Activated naive CD8-positive, alpha-beta T cell treated with anti-CD3 and anti-CD28 coated beads, Interleukin-2, amount 50 U/mL, for 16 hours (primary cell): ENCODE results near the gene PPM1H.
"Not testable (repeated sequence)": the region's sequence is repeated elsewhere in the genome, so short reads cannot be mapped to it uniquely, and the experiment has no call there.

Experiments
- DNase-seq: peaks from one replicate; pipeline ENCODE4 v3.0.0-alpha.2; 2020; ENCODE audit warnings: low read depth, low spot score

The PPM1H gene

GRCh38 chr12:62947364-62947763, 12.4 kb upstream of the PPM1H start:
- no peak for DNase-seq

DNA sequence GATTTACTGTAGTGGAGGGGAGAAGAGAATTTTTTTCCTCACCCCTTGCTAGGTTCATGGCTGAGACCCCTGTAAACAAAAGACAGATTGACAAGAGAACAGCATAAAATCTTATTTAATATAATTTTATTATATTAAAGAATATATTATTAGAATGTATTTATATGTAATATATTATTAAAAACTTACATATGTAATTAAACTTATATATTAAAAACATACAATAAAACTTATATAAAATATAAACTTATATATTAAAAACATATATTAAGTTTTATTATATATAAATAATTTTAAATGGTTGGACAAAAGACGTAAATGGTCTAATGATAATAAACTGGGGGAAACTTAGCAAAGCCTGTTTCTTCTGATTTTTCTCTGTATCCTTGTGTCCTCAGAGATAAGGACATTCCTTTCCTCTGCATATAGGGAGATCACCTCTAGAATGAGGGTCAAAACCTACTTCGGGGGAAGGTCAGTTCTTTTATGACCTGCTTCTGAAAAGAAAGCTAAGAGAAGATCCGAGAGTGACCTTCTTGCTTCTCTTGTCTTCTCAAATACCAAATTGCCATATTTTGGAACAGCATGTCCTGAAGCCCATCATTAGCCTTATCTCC, 8.9 kb upstream of the PPM1H start:
- DNase-seq, result no peak

DNA sequence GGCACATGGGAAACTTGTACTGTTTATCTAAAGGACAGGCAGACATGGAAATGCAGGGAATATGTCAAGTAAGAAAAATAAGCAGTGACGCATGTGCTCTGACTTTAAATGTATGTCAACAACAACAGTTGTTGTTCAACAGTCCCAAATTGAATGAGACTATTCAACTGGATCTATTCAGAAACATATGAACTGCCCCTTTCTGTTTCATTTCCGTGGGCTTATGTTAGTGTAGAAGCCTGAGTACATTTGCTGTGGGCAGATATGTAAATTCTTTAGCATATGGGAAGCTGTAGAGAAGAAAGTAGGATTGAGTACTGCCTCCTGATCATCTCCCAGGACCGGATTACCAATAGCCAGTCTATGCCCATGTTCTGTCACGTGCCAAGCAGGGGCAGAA, 7.4 kb upstream of the PPM1H start:
- not testable (repeated sequence) for DNase-seq

- no peak for DNase-seq
These were observed 631 bp downstream of the PPM1H start for GRCh38 chr12:62934239-62934798.

DNA sequence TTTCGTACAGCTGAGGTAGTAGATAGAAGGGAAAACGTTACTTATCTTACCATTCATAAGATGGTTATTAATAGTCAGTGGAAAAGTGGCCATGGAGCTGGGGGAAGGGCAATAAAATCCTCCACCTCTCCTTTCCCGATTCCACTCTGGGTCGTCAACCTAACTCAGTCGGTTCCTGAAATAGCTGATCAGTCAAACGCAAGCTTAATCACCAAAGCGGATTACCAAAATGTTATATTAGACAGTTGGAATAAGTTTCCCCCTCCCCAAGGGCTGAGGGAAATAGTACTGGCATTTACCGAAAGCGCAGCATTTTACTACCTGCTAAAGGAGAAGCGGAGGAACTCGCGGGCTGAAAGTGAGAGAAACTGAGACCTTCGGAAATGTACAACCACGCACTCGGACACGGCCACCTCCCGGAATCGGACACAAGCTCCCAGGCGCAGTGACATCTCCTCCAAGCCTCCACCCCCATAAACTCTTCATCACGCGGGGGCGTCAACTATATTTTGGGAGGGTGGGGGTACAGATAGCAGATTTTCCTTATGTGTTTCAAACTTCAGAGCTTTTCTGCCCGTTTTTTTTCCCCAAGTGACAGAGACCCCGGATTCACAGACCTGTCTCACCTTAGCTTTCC, 1.2 kb downstream of the PPM1H start:
- no peak for DNase-seq

- no peak for DNase-seq
These were observed 1.7 kb downstream of the PPM1H start for GRCh38 chr12:62933220-62933601.

GRCh38 chr12:62931477-62931876, 3.5 kb downstream of the PPM1H start:
- DNase-seq, result no peak

- no peak for DNase-seq
These were observed 4.2 kb downstream of the PPM1H start for GRCh38 chr12:62930546-62931425.

DNA sequence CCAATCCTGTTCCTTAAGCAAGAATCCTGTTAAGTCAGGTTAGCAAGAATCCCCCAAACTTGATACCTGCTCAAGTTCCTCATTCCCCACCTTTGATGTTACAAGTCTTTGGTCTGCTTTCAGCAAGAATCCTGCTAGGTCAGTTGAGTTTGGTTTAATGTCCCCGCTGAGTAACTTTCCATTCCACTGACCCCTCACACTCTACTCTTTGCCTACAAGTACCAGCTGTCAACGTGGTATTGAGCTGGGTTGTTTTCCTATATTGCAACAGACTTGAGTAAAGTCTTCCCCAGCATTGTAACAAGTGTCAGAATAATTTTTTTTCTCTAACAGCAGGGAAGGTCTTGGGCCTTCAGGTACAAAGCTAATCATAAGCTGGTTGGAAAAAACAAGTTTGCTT, 6.3 kb downstream of the PPM1H start:
- DNase-seq, result no peak

DNA sequence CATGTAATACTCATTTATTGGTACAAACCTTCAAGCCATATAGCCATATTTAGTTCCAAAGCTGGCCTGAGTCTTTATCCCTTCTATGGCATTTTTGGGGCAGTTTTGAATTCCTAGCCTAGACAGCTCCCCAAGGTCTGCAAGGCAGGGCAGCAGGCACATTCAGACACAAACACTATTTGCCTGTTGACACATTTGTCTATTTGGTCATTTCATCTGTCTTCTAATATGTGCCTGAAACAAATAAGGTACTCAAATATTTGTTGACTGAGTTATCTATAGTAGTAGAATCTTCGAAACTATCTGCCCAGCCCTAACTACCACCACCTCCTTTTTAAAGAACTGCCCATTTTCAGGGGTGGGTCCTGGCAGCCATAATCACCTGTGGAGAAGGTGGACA, 9.3 kb downstream of the PPM1H start:
- DNase-seq, result no peak

- DNase-seq, result no peak
These were observed 10.9 kb downstream of the PPM1H start for GRCh38 chr12:62924084-62924483.

DNA sequence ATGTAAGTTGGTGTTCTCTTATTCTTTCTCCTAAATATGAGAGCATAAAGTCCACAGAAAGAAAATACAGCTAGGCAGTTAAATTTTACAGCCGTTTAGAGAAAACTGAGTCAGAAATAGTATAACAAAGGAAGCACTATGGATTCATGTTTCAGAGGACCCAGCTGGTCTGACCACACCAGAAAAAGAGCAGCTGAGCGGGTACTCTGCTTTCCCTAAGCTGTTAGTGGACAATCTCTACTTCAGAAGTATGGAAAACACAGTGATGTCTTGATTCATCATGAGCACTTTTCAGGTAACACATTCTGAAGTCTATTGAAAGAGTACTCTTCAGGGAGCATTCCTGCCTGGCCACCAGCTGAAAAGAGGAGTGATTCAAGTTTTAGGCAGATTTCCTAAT, 12.4 kb downstream of the PPM1H start:
- DNase-seq, result no peak

DNA sequence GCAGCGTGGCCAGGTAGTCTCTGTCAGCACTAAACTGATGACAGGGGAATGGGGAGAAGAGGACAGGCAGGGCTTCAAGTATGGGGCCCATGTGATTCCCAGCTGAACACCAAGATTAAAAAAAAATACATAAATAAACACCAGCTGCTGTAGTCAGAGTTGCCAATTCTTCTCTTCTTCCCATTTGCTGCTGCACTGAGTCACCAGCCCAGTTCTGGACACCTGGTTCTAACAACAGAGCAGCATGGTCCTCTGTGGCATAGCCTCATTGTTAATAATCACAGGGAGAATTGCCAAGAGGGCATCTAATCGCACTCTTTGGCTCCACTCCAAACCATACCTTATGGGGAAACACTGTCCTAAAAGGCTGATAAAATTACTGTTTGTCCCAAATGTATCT, 15.1 kb downstream of the PPM1H start:
- DNase-seq, result no peak

- no peak for DNase-seq
These were observed 17.0 kb downstream of the PPM1H start for GRCh38 chr12:62917926-62918325.

GRCh38 chr12:62916632-62917425, 18.1 kb downstream of the PPM1H start:
- no peak for DNase-seq

DNA sequence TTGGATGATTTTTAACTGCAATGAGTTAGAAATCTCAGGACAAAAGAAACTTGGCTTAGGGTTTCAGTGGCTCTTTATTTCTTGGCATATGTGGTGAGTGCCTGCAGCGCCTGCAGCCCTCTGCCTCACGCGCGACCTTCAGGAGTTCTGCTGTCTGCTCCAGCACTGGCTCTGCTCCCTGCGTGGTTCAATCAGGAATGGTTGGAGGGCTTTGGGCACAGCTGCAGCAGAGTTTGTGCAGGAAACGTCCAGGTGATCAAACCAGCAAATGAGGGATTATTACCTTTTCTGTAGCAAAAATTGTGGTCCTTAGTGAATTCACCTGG, 19.8 kb downstream of the PPM1H start:
- no peak for DNase-seq

DNA sequence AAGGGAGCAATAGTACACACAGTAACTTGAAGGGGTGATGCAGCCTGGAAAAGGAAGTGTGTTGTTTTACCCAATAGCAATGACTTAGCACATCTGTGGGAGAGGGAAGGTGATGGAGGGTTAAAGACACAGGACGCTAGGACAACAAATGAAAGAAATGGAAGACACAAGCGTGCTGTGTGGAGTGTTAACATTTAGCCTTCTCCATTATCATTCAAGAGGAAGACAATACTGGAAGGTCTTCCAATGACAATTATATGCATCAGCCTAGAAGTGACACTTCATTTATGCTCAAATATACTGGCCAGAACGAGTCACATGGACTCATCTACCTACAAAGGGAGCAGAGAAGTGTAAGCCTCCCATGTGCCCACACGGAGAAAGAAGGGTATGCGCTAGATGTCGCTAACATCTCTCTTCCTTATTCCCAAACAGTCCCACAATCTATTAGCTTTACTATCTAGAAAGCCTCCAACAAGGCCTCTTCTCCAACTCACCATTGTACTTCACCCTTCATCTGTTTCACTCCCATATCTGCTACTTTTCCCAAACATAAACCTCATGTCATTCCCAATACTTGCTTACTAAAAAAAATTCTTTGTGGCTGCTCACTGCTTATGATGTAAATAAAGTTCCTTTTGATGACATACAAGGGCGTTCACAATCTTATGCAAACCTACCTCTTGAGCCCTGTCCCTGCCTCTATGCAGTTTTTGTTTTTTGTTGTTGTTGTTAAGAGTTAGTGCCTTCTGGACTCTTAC, 20.3 kb downstream of the PPM1H start:
- DNase-seq, result no peak

- no peak for DNase-seq
These were observed 21.6 kb downstream of the PPM1H start for GRCh38 chr12:62913380-62913779.

GRCh38 chr12:62912644-62913043, 22.3 kb downstream of the PPM1H start:
- DNase-seq, result no peak

DNA sequence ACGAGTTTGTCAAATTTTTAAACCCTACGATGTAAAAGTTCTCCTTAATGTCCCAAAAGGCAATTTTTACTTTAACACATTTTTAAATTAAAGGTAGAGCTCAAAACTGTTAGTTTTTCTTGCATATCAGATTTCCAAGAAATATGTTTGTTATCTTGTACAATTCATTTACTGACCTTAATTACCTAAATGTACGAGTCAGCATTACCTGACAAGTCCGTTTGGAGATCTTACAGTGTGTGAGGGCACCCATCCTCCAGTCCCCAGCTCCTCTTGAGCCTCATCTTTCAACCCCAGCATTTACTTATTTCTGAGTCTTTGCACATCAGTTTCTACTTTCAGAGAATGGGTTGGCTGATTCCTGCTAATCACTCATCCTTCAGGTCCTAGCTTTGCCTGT, 23.7 kb downstream of the PPM1H start:
- no peak for DNase-seq

GRCh38 chr12:62910549-62911169, 24.3 kb downstream of the PPM1H start:
- no peak for DNase-seq
